Limb (tissue), 2 donors: Measurements from ENCODE around the gene ADAMTS14.
"Not testable (repeated sequence)": the region's sequence is repeated elsewhere in the genome, so short reads cannot be mapped to it uniquely, and the experiment has no call there.

ENCODE experiments used
- DNase-seq, 2 donors: peaks; one replicate each; pipeline ENCODE4 v3.0.0-alpha.2; 2016; ENCODE audit errors: extremely low spot score in 2 of 2

The ADAMTS14 gene

GRCh38 chr10:70655316-70655715 lies 17.0 kb upstream of the ADAMTS14 start:
- no peak for DNase-seq

- DNase-seq, result no peak
Measured at GRCh38 chr10:70656489-70656888, 15.8 kb upstream of the ADAMTS14 start.

- DNase-seq, result no peak
Measured at GRCh38 chr10:70657041-70657440, 15.3 kb upstream of the ADAMTS14 start.

GRCh38 chr10:70658582-70659136 lies 13.6 kb upstream of the ADAMTS14 start:
- no peak for DNase-seq

- no peak for DNase-seq
Measured at GRCh38 chr10:70659306-70659705, 13.0 kb upstream of the ADAMTS14 start.

- DNase-seq, result no peak
Measured at GRCh38 chr10:70660722-70661121, 11.6 kb upstream of the ADAMTS14 start.

- no peak for DNase-seq
Measured at GRCh38 chr10:70661623-70662361, 10.5 kb upstream of the ADAMTS14 start.

GRCh38 chr10:70662362-70663220 lies 9.7 kb upstream of the ADAMTS14 start:
- DNase-seq, result peak in 1 of 2 donors; percentile 69

- DNase-seq, result not testable (repeated sequence)
Measured at GRCh38 chr10:70663458-70664409, 8.6 kb upstream of the ADAMTS14 start.

- peak; percentile 83 to 92 for DNase-seq
Measured at GRCh38 chr10:70664702-70665195, 7.6 kb upstream of the ADAMTS14 start.

GRCh38 chr10:70666960-70667798 lies 5.1 kb upstream of the ADAMTS14 start:
- DNase-seq, result no peak

- DNase-seq, result not testable (repeated sequence)
Measured at GRCh38 chr10:70667818-70668217, 4.5 kb upstream of the ADAMTS14 start.

GRCh38 chr10:70668454-70668970 lies 3.8 kb upstream of the ADAMTS14 start:
- no peak for DNase-seq

- DNase-seq, result no peak
Measured at GRCh38 chr10:70669015-70669414, 3.3 kb upstream of the ADAMTS14 start.

- no peak for DNase-seq
Measured at GRCh38 chr10:70669732-70670317, 2.5 kb upstream of the ADAMTS14 start.

- no peak for DNase-seq
Measured at GRCh38 chr10:70671619-70672164, 614 bp upstream of the ADAMTS14 start.

GRCh38 chr10:70673043-70673928 lies 980 bp downstream of the ADAMTS14 start:
- peak in 1 of 2 donors; percentile 60 for DNase-seq

- DNase-seq, result no peak
Measured at GRCh38 chr10:70673929-70674559, 1.7 kb downstream of the ADAMTS14 start.
